ENCODE measurements around the gene CFHR3. TPM values are rescaled to one million over a fixed set of nuclear protein-coding genes. Genes with fewer than 3 reads are reported as not detected.

The CFHR3 gene
- total and polyA plus RNA-seq, 2 experiments from 2014 or later: not detected

Other genes starting within 250 kb of the CFHR3 start
- 0.32 and 0.76 TPM in 2 replicates for gene KCNT2, start 166.4 kb upstream of the CFHR3 start, total RNA-seq (2014; rRNA removed; shearing (Covaris generic))
- 0.14 and 0.22 TPM in 2 replicates for gene KCNT2, start 166.4 kb upstream of the CFHR3 start, polyA plus RNA-seq (2016; fragmentation: Nextera tagmentation; extraction: Ambion mirVana)
- 22.7 and 27.3 TPM in 2 replicates for gene CFH, start 122.8 kb upstream of the CFHR3 start, total RNA-seq (2014; rRNA removed; shearing (Covaris generic))
- gene CFH, start 122.8 kb upstream of the CFHR3 start, polyA plus RNA-seq (2016; fragmentation: Nextera tagmentation; extraction: Ambion mirVana): 16.5 and 19.3 TPM in 2 replicates
- not detected in 2 replicates for gene CFHR1, start 44.9 kb downstream of the CFHR3 start, total RNA-seq (2014; rRNA removed; shearing (Covaris generic))
- 0.47 and 0.74 TPM in 2 replicates for gene CFHR1, start 44.9 kb downstream of the CFHR3 start, polyA plus RNA-seq (2016; fragmentation: Nextera tagmentation; extraction: Ambion mirVana)
- gene CFHR4, start 113.2 kb downstream of the CFHR3 start, total RNA-seq (2014; rRNA removed; shearing (Covaris generic)): not detected in 2 replicates
- not detected in 2 replicates for gene CFHR4, start 113.2 kb downstream of the CFHR3 start, polyA plus RNA-seq (2016; fragmentation: Nextera tagmentation; extraction: Ambion mirVana)
- gene CFHR2, start 168.9 kb downstream of the CFHR3 start, total RNA-seq (2014; rRNA removed; shearing (Covaris generic)): not detected in 2 replicates
- not detected in 2 replicates for gene CFHR2, start 168.9 kb downstream of the CFHR3 start, polyA plus RNA-seq (2016; fragmentation: Nextera tagmentation; extraction: Ambion mirVana)
- not detected in 2 replicates for gene CFHR5, start 202.7 kb downstream of the CFHR3 start, total RNA-seq (2014; rRNA removed; shearing (Covaris generic))
- gene CFHR5, start 202.7 kb downstream of the CFHR3 start, polyA plus RNA-seq (2016; fragmentation: Nextera tagmentation; extraction: Ambion mirVana): not detected in 2 replicates

Measured in GM23248 (cell line).